Measurements from ENCODE around the gene AGAP4.
"Not testable (repeated sequence)": the region's sequence is repeated elsewhere in the genome, so short reads cannot be mapped to it uniquely, and the experiment has no call there.

GRCh38 chr10:45822918-45823317 is 24.4 kb downstream of the AGAP4 start:
- TF ChIP-seq CTCF (IDR thresholded peaks at IDR 0.05; ENCODE audit: low read depth, low read length, poor library complexity, severe bottlenecking); EZH2phosphoT487 (IDR thresholded peaks at IDR 0.05; ENCODE audit: borderline replicate concordance, low read length): not testable (repeated sequence)
